Stimulated activated CD8-positive, alpha-beta memory T cell treated with anti-CD3 and anti-CD28 coated beads, Interleukin-4, amount 100 ng/mL, for 4 hours (primary cell): ENCODE results near the gene MS4A1.
"Not testable (repeated sequence)": the region's sequence is repeated elsewhere in the genome, so short reads cannot be mapped to it uniquely, and the experiment has no call there.

ENCODE experiments used
- DNase-seq, 2 donors: peaks; one replicate each; pipeline ENCODE4 v3.0.0-alpha.2; 2020; ENCODE audit warnings: low read depth in 2 of 2, low spot score in 1 of 2

Gene MS4A1

DNA sequence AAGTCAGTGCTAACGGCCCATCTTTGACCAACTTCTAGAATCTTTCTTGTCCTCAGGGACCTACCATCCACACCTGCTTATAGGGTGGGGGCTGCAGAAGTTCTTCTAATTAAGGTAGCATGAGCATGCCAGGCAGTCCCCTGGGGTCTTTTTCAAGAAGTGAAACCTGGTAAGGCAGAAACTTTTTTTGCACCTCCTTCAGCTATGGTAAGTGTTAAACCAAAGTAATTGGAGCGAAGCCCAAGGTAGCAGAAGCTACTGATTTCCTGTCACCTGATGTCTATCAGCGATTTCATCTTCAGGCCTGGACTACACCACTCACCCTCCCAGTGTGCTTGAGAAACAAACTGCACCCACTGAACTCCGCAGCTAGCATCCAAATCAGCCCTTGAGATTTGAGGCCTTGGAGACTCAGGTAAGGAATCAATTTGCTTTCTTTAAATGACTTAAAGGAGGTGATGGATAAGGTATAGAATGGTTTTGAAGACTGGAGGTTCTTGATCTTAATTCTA is at the start of gene MS4A1:
Gene MS4A1, plus strand, starts transcription at position 317 of the 512 bp plus-strand sequence. CDS start 6,528 bp downstream, outside the sequence.
- DNase-seq: no peak

DNA sequence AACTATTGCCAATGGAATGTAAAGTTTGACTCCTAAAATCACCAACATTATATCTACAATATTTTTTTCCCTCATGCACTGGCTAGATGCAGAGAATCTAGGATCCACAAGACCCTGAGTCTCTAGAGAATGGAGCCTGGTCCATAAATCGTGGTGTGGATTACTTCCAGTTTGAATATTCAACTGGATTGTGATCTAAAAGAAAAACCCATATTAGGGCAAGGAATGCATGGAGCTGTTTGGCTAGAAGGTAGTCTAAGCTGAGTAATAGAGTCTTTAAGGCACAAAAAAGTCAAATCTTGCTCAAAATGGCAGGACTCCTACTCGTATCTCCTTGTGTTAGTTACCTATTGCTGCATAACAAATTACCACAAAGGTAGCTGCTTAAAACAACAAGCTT is 35.6 kb upstream of the MS4A1 start:
- DNase-seq: no peak

GRCh38 chr11:60422609-60423008 is 33.0 kb upstream of the MS4A1 start:
- no peak for DNase-seq

GRCh38 chr11:60428517-60428916 is 27.1 kb upstream of the MS4A1 start:
- no peak for DNase-seq

DNA sequence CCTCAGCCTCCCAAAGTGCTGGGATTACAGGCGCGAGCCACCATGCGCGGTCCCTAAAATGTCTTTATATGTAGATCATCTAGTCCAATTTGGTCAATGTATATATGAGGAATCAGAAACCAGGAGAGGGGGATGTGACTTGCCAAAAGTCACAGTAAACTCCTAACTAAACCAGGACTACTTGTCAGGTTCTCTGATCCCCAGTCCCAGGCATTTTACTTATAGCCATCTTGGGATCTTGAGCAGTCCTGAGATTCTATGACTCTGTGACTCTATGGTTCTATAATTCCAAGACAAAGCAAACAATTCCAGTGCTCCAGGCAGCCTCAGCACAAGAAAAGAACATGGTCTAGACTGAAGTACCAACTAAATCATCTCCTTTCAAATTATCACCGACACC is 26.4 kb upstream of the MS4A1 start, which contains the start of gene MS4A5:
Gene MS4A5, plus strand, starts transcription at position 301 of the 400 bp plus-strand sequence. CDS start 103 bp downstream, outside the sequence.
- DNase-seq: no peak

GRCh38 chr11:60431251-60431650 is 24.4 kb upstream of the MS4A1 start:
- DNase-seq: no peak

- DNase-seq: no peak
Measured at GRCh38 chr11:60433401-60433800, 22.2 kb upstream of the MS4A1 start.

DNA sequence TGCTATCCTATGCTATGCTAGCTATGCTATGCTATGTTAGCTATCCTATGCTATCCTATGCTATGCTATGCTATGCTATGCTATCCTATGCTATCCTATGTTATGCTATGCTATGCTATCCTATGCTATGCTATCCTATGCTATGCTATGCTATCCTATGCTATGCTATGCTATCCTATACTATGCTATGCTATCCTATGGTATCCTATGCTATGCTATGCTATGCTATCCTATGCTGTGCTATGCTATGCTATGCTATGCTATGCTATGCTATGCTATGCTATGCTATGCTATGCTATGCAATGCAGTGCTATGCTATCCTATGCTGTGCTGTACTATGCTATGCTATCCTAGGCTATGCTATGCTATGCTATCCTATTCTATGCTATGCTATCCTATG is 8.6 kb upstream of the MS4A1 start:
- DNase-seq: no peak

DNA sequence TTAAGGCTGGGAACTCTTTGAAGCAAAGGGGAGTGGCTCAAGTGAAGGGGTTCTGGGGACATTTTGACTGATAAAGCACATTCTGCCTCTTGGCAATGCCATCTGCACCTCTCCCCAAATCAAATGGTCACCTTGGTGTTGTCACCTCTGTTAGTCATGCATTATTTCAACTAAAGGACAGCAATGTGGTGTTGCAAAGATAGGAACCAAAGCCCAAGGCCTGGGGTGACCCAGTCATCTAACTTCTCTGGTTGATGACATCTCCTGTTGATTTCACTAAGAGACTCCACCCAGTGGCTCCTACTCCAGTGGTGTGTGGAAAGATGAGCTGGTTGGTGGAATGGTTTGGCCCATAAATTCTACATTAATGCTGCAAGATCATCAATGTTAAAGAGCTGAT is 7.8 kb upstream of the MS4A1 start:
- DNase-seq: no peak

- DNase-seq: not testable (repeated sequence)
Measured at GRCh38 chr11:60451185-60451584, 4.5 kb upstream of the MS4A1 start.

GRCh38 chr11:60454212-60454611 is 1.4 kb upstream of the MS4A1 start:
- DNase-seq: no peak

DNA sequence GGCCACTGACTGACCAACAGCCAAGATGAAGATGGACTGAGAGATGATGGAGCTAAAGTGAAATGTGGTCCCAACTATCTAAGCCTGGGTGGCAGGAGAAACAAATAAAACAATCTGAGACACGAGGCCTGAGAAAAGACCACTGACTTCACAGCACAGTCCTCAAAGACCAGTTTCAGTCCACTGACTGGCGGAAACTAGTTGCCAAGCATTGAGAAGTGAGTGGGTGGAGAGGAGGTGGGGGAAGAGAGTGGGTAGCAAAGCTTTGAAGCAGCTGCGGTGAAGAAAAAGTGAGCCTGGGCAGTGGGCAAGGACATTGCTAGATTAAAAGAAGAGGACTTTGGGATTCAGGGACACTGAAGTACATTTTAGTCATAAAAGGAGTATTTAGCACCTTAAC is 1.9 kb downstream of the MS4A1 start:
- no peak for DNase-seq

- DNase-seq: no peak
Measured at GRCh38 chr11:60459345-60459744, 3.7 kb downstream of the MS4A1 start.

GRCh38 chr11:60468829-60469228 is 13.2 kb downstream of the MS4A1 start:
- no peak for DNase-seq

GRCh38 chr11:60469723-60470122 is 14.1 kb downstream of the MS4A1 start:
- no peak for DNase-seq

- DNase-seq: no peak
Measured at GRCh38 chr11:60477035-60477445, 21.4 kb downstream of the MS4A1 start.

GRCh38 chr11:60482361-60482760 is 26.7 kb downstream of the MS4A1 start:
- no peak for DNase-seq

DNA sequence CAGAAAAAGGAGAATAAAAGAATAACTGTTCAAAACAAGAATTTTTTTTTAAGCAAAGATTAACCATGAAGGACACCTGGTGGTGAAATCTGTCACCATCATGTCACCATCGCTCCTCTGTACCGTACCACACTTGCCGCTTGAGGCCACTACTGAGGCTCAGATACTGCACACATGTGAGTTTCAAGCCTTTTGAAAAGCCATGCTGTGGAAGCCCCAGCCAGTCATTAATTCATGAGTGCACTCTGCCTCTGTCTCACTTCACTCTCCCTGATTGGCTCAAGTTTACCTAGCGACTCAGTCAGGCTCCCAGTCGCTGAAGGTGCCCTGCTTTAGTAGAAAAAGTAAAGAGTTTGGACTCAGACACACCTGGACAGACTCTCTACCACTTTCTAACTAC is 30.3 kb downstream of the MS4A1 start:
- no peak for DNase-seq

- no peak for DNase-seq
Measured at GRCh38 chr11:60492488-60493009, 36.9 kb downstream of the MS4A1 start, which contains the start of gene MS4A12. MS4A12 (plus strand) TSS chr11:60492778; CDS start chr11:60497319, 4,541 bp downstream.

DNA sequence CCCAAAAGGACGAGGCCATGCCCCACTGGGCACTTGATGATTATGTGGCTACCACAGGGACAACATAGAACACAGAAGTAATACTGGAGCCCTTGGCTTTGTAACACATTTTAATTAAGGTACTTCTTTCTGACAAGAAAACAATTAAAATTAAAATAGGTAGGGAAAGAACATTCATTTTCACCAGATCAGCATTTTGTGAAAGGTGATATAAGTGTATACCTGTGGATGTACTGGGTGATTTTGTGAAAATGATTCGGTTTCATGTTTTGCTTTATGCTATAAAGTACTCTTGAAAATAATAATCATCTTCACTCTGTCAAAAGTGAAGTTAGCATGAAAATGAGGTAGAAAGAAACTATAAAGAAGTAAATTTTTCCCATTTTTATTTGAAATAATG is 37.8 kb downstream of the MS4A1 start:
- no peak for DNase-seq

DNA sequence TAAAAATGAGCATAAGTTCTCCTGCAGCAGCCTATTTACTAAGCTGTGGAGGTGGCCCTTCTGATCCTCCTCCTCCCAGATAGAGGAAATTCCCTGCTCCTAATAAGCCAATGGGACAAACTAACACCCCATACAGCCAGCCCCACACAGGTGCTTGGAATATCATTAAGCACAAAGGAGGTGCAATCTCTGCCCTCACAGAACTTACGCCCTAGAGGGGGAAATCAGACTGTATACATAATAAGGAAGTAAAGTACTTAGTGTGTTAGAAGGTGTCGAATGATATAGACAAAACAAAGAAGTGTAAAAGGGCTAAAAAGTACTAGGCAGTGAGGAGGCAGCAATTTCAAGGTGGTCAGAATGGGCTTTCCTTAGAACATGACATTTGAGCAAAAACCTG is 42.8 kb downstream of the MS4A1 start:
- no peak for DNase-seq

- no peak for DNase-seq
Measured at GRCh38 chr11:60498853-60499252, 43.2 kb downstream of the MS4A1 start.

GRCh38 chr11:60500276-60500910 is 44.7 kb downstream of the MS4A1 start:
- no peak for DNase-seq
